Hematopoietic multipotent progenitor cell treated with erythropoietin and hydrocortisone succinate and interleukin-3 and kit ligand, for 8 days (in vitro differentiated cells): ENCODE results near the gene FGF1.
A peak's percentile ranks its signal among the peaks of the same experiment; 100 is the strongest.

Experiments
- DNase-seq: peaks from one replicate; pipeline ENCODE4 v3.0.0-alpha.2; 2015

FGF1 gene

GRCh38 chr5:142640316-142641005 is 45.4 kb downstream of the FGF1 start:
- no peak for DNase-seq

GRCh38 chr5:142639455-142639854 is 46.4 kb downstream of the FGF1 start:
- no peak for DNase-seq

GRCh38 chr5:142637871-142638270 is 48.0 kb downstream of the FGF1 start:
- no peak for DNase-seq

- no peak for DNase-seq
These were observed 49.1 kb downstream of the FGF1 start for GRCh38 chr5:142636698-142637324.

- DNase-seq: no peak
These were observed 49.8 kb downstream of the FGF1 start for GRCh38 chr5:142636093-142636492.

- DNase-seq: no peak
These were observed 51.5 kb downstream of the FGF1 start for GRCh38 chr5:142634216-142635011.

- no peak for DNase-seq
These were observed 54.9 kb downstream of the FGF1 start for GRCh38 chr5:142630927-142631539.

- no peak for DNase-seq
These were observed 58.3 kb downstream of the FGF1 start for GRCh38 chr5:142627383-142628217.

- DNase-seq: no peak
These were observed 59.1 kb downstream of the FGF1 start for GRCh38 chr5:142626786-142627185.

GRCh38 chr5:142626099-142626498 is 59.8 kb downstream of the FGF1 start:
- DNase-seq: no peak

GRCh38 chr5:142621227-142621626 is 64.7 kb downstream of the FGF1 start:
- DNase-seq: no peak

- no peak for DNase-seq
These were observed 66.1 kb downstream of the FGF1 start for GRCh38 chr5:142619815-142620214.

GRCh38 chr5:142618130-142618523 is 67.8 kb downstream of the FGF1 start:
- no peak for DNase-seq

GRCh38 chr5:142617416-142618129 is 68.3 kb downstream of the FGF1 start:
- no peak for DNase-seq

- no peak for DNase-seq
These were observed 69.9 kb downstream of the FGF1 start for GRCh38 chr5:142615948-142616347.

GRCh38 chr5:142614054-142614453 is 71.8 kb downstream of the FGF1 start:
- no peak for DNase-seq

GRCh38 chr5:142613271-142613671 is 72.6 kb downstream of the FGF1 start:
- DNase-seq: no peak

GRCh38 chr5:142612494-142613270 is 73.2 kb downstream of the FGF1 start:
- no peak for DNase-seq

- peak; percentile 32 for DNase-seq
These were observed 74.7 kb downstream of the FGF1 start for GRCh38 chr5:142611154-142611553.

GRCh38 chr5:142610176-142611001 is 75.5 kb downstream of the FGF1 start:
- no peak for DNase-seq
